ENCODE measurements around the gene GORASP1.
"Not testable (repeated sequence)": the region's sequence is repeated elsewhere in the genome, so short reads cannot be mapped to it uniquely, and the experiment has no call there.

Gene GORASP1

DNA sequence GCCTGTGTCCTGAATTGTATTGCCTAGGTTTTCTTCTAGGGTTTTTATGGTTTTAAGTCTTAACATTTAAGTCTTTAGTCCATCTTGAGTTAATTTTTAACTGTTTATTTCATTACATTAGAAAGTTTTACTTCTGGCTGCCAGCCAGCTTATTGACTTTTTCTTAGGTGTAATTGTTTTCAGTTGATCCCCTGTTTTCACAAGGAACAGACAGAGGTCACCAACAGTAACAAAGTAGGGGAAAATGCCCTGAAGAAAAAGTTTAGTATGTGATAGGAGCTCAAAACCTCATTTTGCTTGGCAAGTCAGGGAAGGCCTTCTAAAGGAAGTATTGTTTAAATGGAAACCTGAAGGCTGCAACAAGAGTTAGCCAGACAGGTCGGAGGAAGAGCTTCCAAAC, 45.2 kb downstream of the GORASP1 start:
- DNase-seq, result no peak

DNA sequence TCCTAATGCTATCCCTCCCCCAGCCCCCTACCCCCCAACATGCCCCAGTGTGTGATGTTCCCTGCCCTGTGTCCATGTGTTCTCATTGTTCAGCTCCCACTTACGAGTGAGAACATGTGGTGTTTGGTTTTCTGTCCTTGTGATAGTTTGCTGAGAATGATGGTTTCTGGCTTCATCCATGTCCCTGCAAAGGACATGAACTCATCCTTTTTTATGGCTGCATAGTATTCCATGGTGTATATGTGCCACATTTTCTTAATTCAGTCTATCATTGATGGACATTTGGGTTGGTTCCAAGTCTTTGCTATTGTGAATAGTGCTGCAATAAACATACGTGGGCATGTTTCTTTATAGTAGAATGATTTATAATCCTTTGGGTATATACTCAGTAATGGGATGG, 46.2 kb downstream of the GORASP1 start:
- DNase-seq, result not testable (repeated sequence)

DNA sequence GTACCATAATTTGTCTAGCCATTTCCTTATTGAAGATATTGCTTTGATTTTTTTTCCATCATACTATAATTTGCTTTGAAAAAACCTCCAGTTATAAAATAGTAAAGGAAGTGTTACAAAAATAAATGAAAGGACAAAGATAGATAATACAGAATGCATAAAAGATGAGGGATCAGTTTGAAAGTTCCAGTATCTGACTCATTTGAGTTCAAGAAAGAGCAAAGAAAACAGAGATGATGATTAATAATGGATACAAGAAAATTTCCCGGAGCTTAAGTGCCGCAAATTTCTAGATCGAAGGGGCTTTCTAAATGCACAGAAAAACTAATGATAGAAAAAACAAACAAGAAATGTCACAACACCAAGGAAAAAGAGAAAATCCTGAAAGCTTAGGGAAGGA, 51.3 kb downstream of the GORASP1 start:
- DNase-seq, result no peak

DNA sequence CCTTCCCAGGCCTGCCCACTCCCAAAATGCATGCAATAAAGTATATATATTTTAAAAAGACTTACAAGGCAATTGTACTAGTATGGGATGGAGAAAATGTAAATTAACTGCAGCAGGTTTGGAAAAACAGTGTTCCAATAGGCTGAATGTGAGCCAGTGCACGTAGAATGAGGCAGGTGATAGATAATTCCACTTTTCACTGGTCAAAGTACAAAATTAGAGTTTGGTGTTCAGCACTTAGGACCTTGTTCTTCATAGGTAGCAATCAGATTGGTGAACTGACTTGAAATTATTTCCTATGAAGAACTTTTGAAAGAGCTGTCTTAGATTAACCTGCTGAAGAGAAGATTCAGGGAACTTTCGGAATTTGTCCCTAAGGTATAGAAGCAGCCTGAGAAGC, 53.7 kb downstream of the GORASP1 start:
- no peak for DNase-seq

DNA sequence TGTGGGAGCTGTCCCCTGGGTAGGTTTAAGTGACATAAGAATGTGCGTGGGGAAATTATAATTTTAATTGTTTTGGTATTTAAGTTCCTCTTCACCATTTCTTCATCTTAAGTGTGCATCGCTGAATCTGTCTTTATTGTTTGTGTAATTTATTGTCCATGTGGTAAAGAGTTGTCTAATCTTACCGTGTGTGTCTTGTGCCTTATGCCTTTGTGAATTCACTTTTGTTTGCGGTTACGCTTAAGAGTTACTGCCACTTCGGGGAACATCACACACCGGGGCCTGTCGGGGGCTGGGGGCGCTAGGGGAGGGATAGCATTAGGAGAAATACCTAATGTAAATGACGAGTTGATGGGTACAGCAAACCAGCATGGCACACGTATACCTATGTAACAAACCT, 54.8 kb downstream of the GORASP1 start:
- no peak for DNase-seq

DNA sequence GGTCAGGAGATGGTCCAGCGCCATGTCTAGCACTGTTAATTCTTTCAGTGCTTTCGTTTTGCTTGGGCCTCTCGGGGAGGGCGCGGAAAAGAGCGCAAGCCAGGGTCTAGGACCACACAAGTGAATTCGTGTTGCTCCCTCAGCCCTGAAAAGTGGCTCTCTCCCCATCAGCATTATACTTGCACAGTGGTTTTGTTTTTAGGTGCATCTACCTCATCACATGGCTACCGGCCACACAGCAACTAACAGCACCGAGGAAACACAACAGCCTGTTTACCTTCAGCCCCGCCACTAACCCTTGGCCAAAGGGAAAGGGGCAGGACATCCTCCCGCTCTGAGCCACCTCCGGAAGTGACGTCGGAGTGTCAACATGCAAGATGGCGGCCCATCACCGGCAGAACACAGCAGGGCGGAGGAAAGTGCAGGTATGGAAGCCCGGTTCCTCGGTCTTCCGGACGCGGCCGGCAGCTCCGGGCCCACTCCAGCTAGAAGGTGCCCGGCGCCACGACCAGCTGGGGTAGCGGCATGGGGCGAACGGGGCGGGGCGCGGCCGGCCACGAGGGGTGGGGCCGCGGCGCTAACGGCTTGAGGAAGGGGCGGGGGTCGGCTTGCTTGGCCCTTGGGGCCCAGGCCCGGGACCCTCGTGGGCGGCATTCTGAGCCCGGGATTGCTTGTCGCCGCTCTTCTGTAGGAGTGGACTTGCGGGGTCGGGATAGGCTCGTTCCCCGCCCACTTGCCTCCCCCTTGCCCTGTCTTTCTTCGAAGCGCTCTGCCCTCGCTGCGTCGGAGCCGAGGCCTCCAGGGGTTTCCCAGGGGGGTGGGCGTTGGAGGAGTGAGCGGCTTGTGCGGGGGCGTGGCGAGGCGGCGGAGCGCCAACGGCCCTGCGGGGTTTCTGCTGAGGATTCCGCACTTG, 55.5 kb downstream of the GORASP1 start, which contains the start of the genes SCN11A and WDR48:
SCN11A (minus strand) TSS at position 296 of the 913 bp plus-strand sequence. CDS start 101,582 bp downstream, outside the sequence.
WDR48 (plus strand) TSS at position 368 of the 913 bp plus-strand sequence; CDS start at position 378, 10 bp downstream.
- DNase-seq, result peak; percentile 74

DNA sequence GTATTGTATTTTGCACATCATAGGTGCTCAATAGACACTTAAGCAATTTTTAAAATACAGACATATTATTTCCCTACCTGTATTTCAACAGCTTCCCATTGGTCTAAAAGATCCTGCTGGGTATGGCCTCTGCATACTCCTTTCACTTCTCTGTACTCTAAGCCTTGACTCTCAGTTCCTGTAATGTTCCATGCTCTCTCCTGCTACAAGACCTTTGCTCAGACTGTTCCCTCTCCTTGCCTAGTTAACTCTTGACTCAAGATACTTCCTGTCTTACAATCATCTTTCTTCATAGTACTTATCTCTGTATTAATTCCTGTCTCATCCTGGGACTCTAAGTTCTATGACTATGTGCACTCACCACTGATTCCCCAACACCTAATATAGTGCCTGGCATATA, 57.4 kb downstream of the GORASP1 start:
- DNase-seq, result no peak
